ENCODE measurements around the gene KCNK13.

DNA sequence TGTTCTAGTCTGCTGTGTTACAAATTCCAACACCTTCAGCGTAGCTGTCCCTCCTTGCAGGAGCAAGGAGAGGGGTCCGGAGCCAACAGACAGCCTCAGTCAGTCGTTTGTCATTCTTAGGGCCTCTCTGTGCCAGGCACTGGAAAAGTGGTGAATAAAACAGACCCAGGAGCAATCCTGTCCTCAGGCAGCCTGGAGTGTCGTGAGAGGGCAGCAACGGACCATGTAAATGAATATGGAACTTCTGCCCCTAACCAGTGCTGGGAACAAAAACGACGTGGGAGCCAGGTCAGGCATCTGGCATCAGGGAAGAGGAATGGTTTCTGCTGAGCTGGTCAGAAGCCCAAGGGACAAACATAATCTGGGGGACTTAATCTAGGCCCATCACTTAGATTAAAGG lies 129.8 kb downstream of the KCNK13 start:
- TF ChIP-seq BHLHE40 (IDR thresholded peaks at IDR 0.05; ENCODE audit: borderline replicate concordance) = no peak
- TF ChIP-seq, protein P1, sequence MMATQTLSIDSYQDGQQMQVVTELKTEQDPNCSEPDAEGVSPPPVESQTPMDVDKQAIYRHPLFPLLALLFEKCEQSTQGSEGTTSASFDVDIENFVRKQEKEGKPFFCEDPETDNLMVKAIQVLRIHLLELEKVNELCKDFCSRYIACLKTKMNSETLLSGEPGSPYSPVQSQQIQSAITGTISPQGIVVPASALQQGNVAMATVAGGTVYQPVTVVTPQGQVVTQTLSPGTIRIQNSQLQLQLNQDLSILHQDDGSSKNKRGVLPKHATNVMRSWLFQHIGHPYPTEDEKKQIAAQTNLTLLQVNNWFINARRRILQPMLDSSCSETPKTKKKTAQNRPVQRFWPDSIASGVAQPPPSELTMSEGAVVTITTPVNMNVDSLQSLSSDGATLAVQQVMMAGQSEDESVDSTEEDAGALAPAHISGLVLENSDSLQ (IDR thresholded peaks at IDR 0.05) = no peak
- no peak for TF ChIP-seq LEF1 (IDR thresholded peaks at IDR 0.05; ENCODE audit: borderline replicate concordance)
- no peak for TF ChIP-seq L3MBTL2 (conservative IDR thresholded peaks at IDR 0.05)
- no peak for TF ChIP-seq NFRKB (IDR thresholded peaks at IDR 0.05)
- TF ChIP-seq FOXM1 (IDR thresholded peaks at IDR 0.05; ENCODE audit: borderline replicate concordance) = no peak
- TF ChIP-seq FOXA1 (IDR thresholded peaks at IDR 0.05) = no peak
- no peak for TF ChIP-seq ELF4 (IDR thresholded peaks at IDR 0.05)
- TF ChIP-seq ZNF384 (IDR thresholded peaks at IDR 0.05) = no peak
- TF ChIP-seq FOXK2 (IDR thresholded peaks at IDR 0.05) = no peak
- no peak for TF ChIP-seq HDGF (IDR thresholded peaks at IDR 0.05; ENCODE audit: borderline replicate concordance)

Data from HEK293T (cell line).